HCT116 (cell line): ENCODE measurements around the gene TMEM132C. TPM values are rescaled to one million over a fixed set of nuclear protein-coding genes. Genes with fewer than 3 reads are reported as not detected.

Experiments
- ATAC-seq: fragments of 200-7000 bp; cut with Tn5 transposase; 2 replicates; pipeline ENCODE4 v1.9.1; 2020; ENCODE audit warnings: mild to moderate bottlenecking, moderate library complexity
- BruUV-seq: library from RNA; stranded (reverse); fragments of 400-500 nt; replicated peaks from 2 replicates; lab custom pipeline; 2021; lab: Mats Ljungman, UMichigan
- CTCF ChIA-PET: fragments of 300-600 bp; sonication (Branson Sonifier 250); formaldehyde crosslinking; loops from one replicate; lab custom pipeline; 2021; ENCODE audit warnings: antibody characterized with exemption; lab: Charles Lee
- POLR2A ChIA-PET: fragments of 300-600, 350-600 bp; sonication (Branson Sonifier 250); formaldehyde crosslinking; loops from one replicate; lab custom pipeline; 2021; ENCODE audit warnings: antibody characterized with exemption; lab: Charles Lee
- RAD21 ChIA-PET, 2 experiments: fragments of 300-600 bp; sonication (Branson Sonifier 250); formaldehyde crosslinking; loops; one replicate each; lab custom pipeline; 2023; ENCODE audit warnings: low total read pairs in 2 of 2; ENCODE audit not compliant: uncharacterized antibody in 2 of 2, unreplicated experiment in 2 of 2, low non-redundant PET in 1 of 2; lab: Charles Lee
- DNase-seq: peaks from one replicate; pipeline ENCODE4 v3.0.0-alpha.2; 2010; ENCODE audit warnings: low read depth, low spot score
- H2AFZ ChIP-seq: fragments of 200-600 bp; shearing (Covaris generic), sonication (generic); 2 replicates; pipeline ENCODE4 v1.6.1; 2017; ENCODE audit warnings: low read depth, mixed run types, mixed read lengths, antibody characterized with exemption, low read length; ENCODE audit not compliant: poor library complexity, severe bottlenecking
- H3K27ac ChIP-seq: 2 replicates; pipeline ENCODE4 v1.5.1; 2012; ENCODE audit warnings: low read depth, low read length
- H3K27me3 ChIP-seq: fragments of 200-600 bp; sonication (generic); 2 replicates; pipeline ENCODE4 v1.6.1; 2016; ENCODE audit warnings: mixed run types, low read length, mixed read lengths; ENCODE audit not compliant: insufficient read depth
- H3K36me3 ChIP-seq, 2 experiments: fragments of 200-500 bp in 1 of 2; fragments of 200-600 bp in 1 of 2; sonication (Bioruptor generic) in 1 of 2; sonication (generic) in 1 of 2; 2 replicates each; pipeline versions ENCODE4 v1.5.1 to v1.6.1; 2014 to 2016; ENCODE audit warnings: low read length in 2 of 2, inconsistent platforms in 1 of 2, mixed read lengths in 1 of 2, mixed run types in 1 of 2; ENCODE audit not compliant: insufficient read depth in 2 of 2, control insufficient read depth in 1 of 2
- H3K4me1 ChIP-seq, 2 experiments: fragments of 200-600 bp in 1 of 2; sonication (generic) in 1 of 2; 2 replicates each; pipeline versions ENCODE4 v1.5.1 to v1.6.1; 2012 to 2017; ENCODE audit warnings: low read length in 2 of 2, inconsistent platforms in 1 of 2, mild to moderate bottlenecking in 1 of 2, mixed read lengths in 1 of 2, mixed run types in 1 of 2, moderate library complexity in 1 of 2; ENCODE audit not compliant: insufficient read depth in 2 of 2, control insufficient read depth in 1 of 2
- H3K4me2 ChIP-seq: fragments of 200-600 bp; sonication (generic); 2 replicates; pipeline ENCODE4 v1.6.1; 2017; ENCODE audit warnings: mixed run types, low read length, mixed read lengths
- H3K4me3 ChIP-seq, 2 experiments: fragments of 200-600 bp in 1 of 2; sonication (generic) in 1 of 2; replicated peaks in 1 of 2; 2 replicates each; pipeline ENCODE4 v1.5.1; 2011 to 2016; ENCODE audit warnings: low read length in 2 of 2, control low read depth in 1 of 2, low read depth in 1 of 2, mild to moderate bottlenecking in 1 of 2, mixed read lengths in 1 of 2, mixed run types in 1 of 2
- H3K79me2 ChIP-seq: fragments of 200-600 bp; sonication (generic); 2 replicates; pipeline ENCODE4 v1.6.1; 2017; ENCODE audit warnings: mild to moderate bottlenecking, mixed run types, low read length, moderate library complexity, mixed read lengths; ENCODE audit not compliant: insufficient read depth
- H3K9ac ChIP-seq: fragments of 200-600 bp; sonication (generic); 2 replicates; pipeline ENCODE4 v1.6.1; 2016; ENCODE audit warnings: low read length, mixed read lengths
- H3K9me2 ChIP-seq: fragments of 200-600 bp; sonication (generic), shearing (Covaris generic); 2 replicates; pipeline ENCODE4 v1.6.1; 2017; ENCODE audit warnings: mixed run types, mild to moderate bottlenecking, moderate library complexity; ENCODE audit not compliant: insufficient read depth
- H3K9me3 ChIP-seq, 2 experiments: fragments of 200-500 bp in 1 of 2; fragments of 200-600 bp in 1 of 2; sonication (Bioruptor generic) in 1 of 2; sonication (generic) in 1 of 2; 2 replicates each; pipeline ENCODE4 v1.6.1; 2014 to 2017; ENCODE audit warnings: low read length in 2 of 2, mixed read lengths in 2 of 2, inconsistent platforms in 1 of 2, low read depth in 1 of 2, mild to moderate bottlenecking in 1 of 2, mixed run types in 1 of 2, moderate library complexity in 1 of 2; ENCODE audit not compliant: control insufficient read depth in 1 of 2, insufficient read depth in 1 of 2
- H4K20me1 ChIP-seq: fragments of 200-600 bp; sonication (generic), shearing (Covaris generic); 2 replicates; pipeline ENCODE4 v1.6.1; 2017; ENCODE audit warnings: mixed run types, mild to moderate bottlenecking, moderate library complexity; ENCODE audit not compliant: insufficient read depth
- CEBPB ChIP-seq: IDR thresholded peaks from 2 replicates; pipeline ENCODE4 v1.6.1; 2012; ENCODE audit warnings: low read depth
- CTCF ChIP-seq, 3 experiments: fragments of 200-600 bp in 1 of 3; sonication (generic) in 1 of 3; IDR thresholded peaks in 2 of 3; conservative IDR thresholded peaks in 1 of 3; 2 replicates each; pipeline ENCODE4 v1.5.1; 2012 to 2017; ENCODE audit warnings: low read depth in 2 of 3, low read length in 2 of 3, antibody characterized with exemption in 1 of 3, borderline replicate concordance in 1 of 3, control low read depth in 1 of 3, mild to moderate bottlenecking in 1 of 3, mixed read lengths in 1 of 3, mixed run types in 1 of 3, moderate library complexity in 1 of 3; ENCODE audit not compliant: insufficient read depth in 1 of 3
- EGR1 ChIP-seq: IDR thresholded peaks from 2 replicates; pipeline ENCODE4 v1.6.1; 2012; ENCODE audit warnings: low read depth
- FOSL1 ChIP-seq: IDR thresholded peaks from 2 replicates; pipeline ENCODE4 v1.6.1; 2012; ENCODE audit warnings: low read depth
- MAX ChIP-seq: IDR thresholded peaks from 2 replicates; pipeline ENCODE4 v1.6.1; 2012
- POLR2AphosphoS5 ChIP-seq: IDR thresholded peaks from 2 replicates; pipeline ENCODE4 v1.6.1; 2011; ENCODE audit warnings: mild to moderate bottlenecking, low read depth, low read length, moderate library complexity
- RAD21 ChIP-seq: IDR thresholded peaks from 2 replicates; pipeline ENCODE4 v1.6.1; 2012; ENCODE audit warnings: low read depth, mild to moderate bottlenecking
- REST ChIP-seq: IDR thresholded peaks from 2 replicates; pipeline ENCODE4 v1.6.1; 2012; ENCODE audit warnings: low read depth
- SP1 ChIP-seq: IDR thresholded peaks from 2 replicates; pipeline ENCODE4 v1.6.1; 2012; ENCODE audit warnings: low read depth
- SRF ChIP-seq: IDR thresholded peaks from 2 replicates; pipeline ENCODE4 v1.6.1; 2012; ENCODE audit warnings: low read depth
- ZBTB33 ChIP-seq: IDR thresholded peaks from 2 replicates; pipeline ENCODE4 v1.6.1; 2011; ENCODE audit warnings: mild to moderate bottlenecking, low read length, moderate library complexity; ENCODE audit not compliant: insufficient replicate concordance; ENCODE audit errors: extremely low read depth
- ZFX ChIP-seq: fragments of 450-650 bp; IDR thresholded peaks from 2 replicates; pipeline ENCODE4 v1.6.1; 2017
- intact Hi-C: fragments of 100-400 bp; cut with micrococcal nuclease; formaldehyde crosslinking; loops from 2 replicates; pipeline ENCODE4 v1.10.0; 2022
- total RNA-seq: library from RNA; stranded (reverse); gene quantifications from one replicate; pipeline ENCODE4 v1.2.1, GENCODE V29; 2021; ENCODE audit not compliant: unreplicated experiment

Gene TMEM132C
- total RNA-seq, 1 experiment from 2014 or later, result not detected

- no peaks in the 10 kb centered on the region for H3K36me3 ChIP-seq
- no peak overlapping the region for H2AFZ ChIP-seq
- H3K4me1 ChIP-seq, result no peaks in the 10 kb centered on the region
- H3K4me2 ChIP-seq, result no peak overlapping the region
- no peaks in the 10 kb centered on the region for H3K79me2 ChIP-seq
- no peak for ATAC-seq
- H3K27ac ChIP-seq, result no peak overlapping the region
- H3K9me3 ChIP-seq, result peaks cover 4 to 28% of the 10 kb centered on the region in 2 experiments; a peak in 2 of 4 replicates
- no peaks in the 10 kb centered on the region for H4K20me1 ChIP-seq
- no TSS peak for BruUV-seq
- intact Hi-C loops, result no loop called here
- H3K9me2 ChIP-seq, result no peaks in the 10 kb centered on the region
- ChIA-PET RAD21 (no interaction called here), POLR2A (no interaction called here), CTCF (no interaction called here)
- no peak for TF ChIP-seq CEBPB
- no peak for TF ChIP-seq SRF
- no peak for TF ChIP-seq MAX
- TF ChIP-seq CTCF (IDR thresholded peaks at IDR 0.05 in 2 of 3, conservative IDR thresholded peaks at IDR 0.05 in 1 of 3; ENCODE audit: borderline replicate concordance in 1 of 3, insufficient read depth in 1 of 3, low read depth in 2 of 3, low read length in 2 of 3), result peak in 2 of 3 experiments; percentile 9 to 18; a peak in 1 of 6 replicates
- no peaks in the 10 kb centered on the region for H3K27me3 ChIP-seq
- H3K9ac ChIP-seq, result no peak overlapping the region
- no peak for DNase-seq
- H3K4me3 ChIP-seq, result no peak overlapping the region
These were observed 316.5 kb downstream of the TMEM132C start for GRCh38 chr12:128583453-128583852.

GRCh38 chr12:128586451-128587029 lies 319.6 kb downstream of the TMEM132C start:
- ChIA-PET CTCF (no interaction called here), RAD21 (no interaction called here), POLR2A (no interaction called here)
- H3K27me3 ChIP-seq, result no peaks in the 10 kb centered on the region
- ATAC-seq (no peak), DNase-seq (no peak)
- H3K4me2 ChIP-seq, result no peak overlapping the region
- BruUV-seq, result no TSS peak
- H3K4me1 ChIP-seq, result no peaks in the 10 kb centered on the region
- H3K27ac ChIP-seq, result no peak overlapping the region
- no peak overlapping the region for H2AFZ ChIP-seq
- H3K36me3 ChIP-seq, result no peaks in the 10 kb centered on the region
- intact Hi-C loops, result no loop called here
- H4K20me1 ChIP-seq, result no peaks in the 10 kb centered on the region
- H3K79me2 ChIP-seq, result no peaks in the 10 kb centered on the region
- H3K4me3 ChIP-seq, result no peak overlapping the region
- peaks cover 0 to 28% of the 10 kb centered on the region in 2 experiments; a peak in 2 of 4 replicates for H3K9me3 ChIP-seq
- no peaks in the 10 kb centered on the region for H3K9me2 ChIP-seq
- H3K9ac ChIP-seq, result no peak overlapping the region
- no peak for TF ChIP-seq REST
- no peak for TF ChIP-seq POLR2AphosphoS5
- no peak for TF ChIP-seq EGR1
- no peak for TF ChIP-seq ZFX
- TF ChIP-seq SP1, result no peak
- no peak for TF ChIP-seq ZBTB33
- TF ChIP-seq RAD21, result no peak
- TF ChIP-seq MAX, result no peak
- TF ChIP-seq FOSL1, result no peak
